Psoas muscle (tissue), 8 donors: Measurements from ENCODE around the gene KBTBD4. TPM values are rescaled to one million over a fixed set of nuclear protein-coding genes. Genes with fewer than 3 reads are reported as not detected.

ENCODE experiments used
- ATAC-seq, 4 donors: fragments of 200-7000 bp; cut with Tn5 transposase; one replicate each; pipeline ENCODE4 v1.9.1; 2020; ENCODE audit warnings: moderate library complexity in 3 of 4, mild to moderate bottlenecking in 2 of 4
- DNase-seq, 2 donors: peaks; one replicate each; pipeline ENCODE4 v3.0.0-alpha.2; 2020
- H3K27ac ChIP-seq: fragments of 200-600 bp; one replicate; pipeline ENCODE4 v1.8.0; 2022
- H3K27me3 ChIP-seq, 3 donors: fragments of 200-600 bp in 1 of 3; one replicate each; pipeline versions ENCODE4 v1.6.1 to v1.8.0; 2013 to 2022; ENCODE audit warnings: low read length in 2 of 3, mild to moderate bottlenecking in 2 of 3, moderate library complexity in 1 of 3; ENCODE audit not compliant: insufficient read depth in 3 of 3
- H3K36me3 ChIP-seq, 2 donors: fragments of 200-600 bp in 1 of 2; one replicate each; pipeline versions ENCODE4 v1.6.1 to v1.8.0; 2013 to 2022; ENCODE audit warnings: low read depth in 1 of 2, mild to moderate bottlenecking in 1 of 2, moderate library complexity in 1 of 2; ENCODE audit not compliant: insufficient read depth in 1 of 2
- H3K4me1 ChIP-seq: fragments of 200-600 bp; one replicate; pipeline ENCODE4 v1.8.0; 2022
- H3K4me3 ChIP-seq: fragments of 200-600 bp; one replicate; pipeline ENCODE4 v1.8.0; 2022; ENCODE audit warnings: mild to moderate bottlenecking
- H3K9me3 ChIP-seq: fragments of 200-600 bp; one replicate; pipeline ENCODE4 v1.8.0; 2022
- CTCF ChIP-seq: fragments of 200-600 bp; IDR thresholded peaks from one replicate; pipeline ENCODE4 v1.8.0; 2022; ENCODE audit warnings: antibody characterized with exemption
- WGBS, 3 donors: extraction: QIAGEN DNeasy Blood & Tissue Kit; methylation state at CpG; one replicate each; pipeline versions ENCODE4 v1.1.6 to v1.1.7; 2013; 5-methylcytosine and 5-hydroxymethylcytosine counted together
- intact Hi-C, 2 donors: fragments of 100-400 bp; cut with DNase I; formaldehyde crosslinking; loops; one replicate each; pipeline versions ENCODE4 v1.11.0 to v1.14.2; 2022
- long read RNA-seq, 2 donors: library from polyadenylated mRNA; unstranded; transcript quantifications; one replicate each; pipeline ENCODE4 v2.0.0, GENCODE V29; 2021
- polyA plus RNA-seq, 3 donors: library from polyadenylated mRNA; stranded (reverse); fragments of 200-250 nt; gene quantifications; one replicate each; pipeline ENCODE4 v1.2.3, GENCODE V29; 2013
- total RNA-seq, 4 donors: library from RNA; stranded (reverse); fragmentation: NEBNext Ultra II Directional in 2 of 4; extraction: Animal tissue kit (Norgen Biotek cat#: 25700) in 2 of 4; gene quantifications; one replicate each; pipeline versions ENCODE4 v1.2.1 to v1.2.4, GENCODE V29; 2021 to 2023
- donor health status: healthy with polysubstance abuse.
- donor health status: DM: no; HTN: no; CAD: no; lungs with moderate emphysema.
- donor health status: Bipolar disorder and iron deficiency.
- donor health status: healthy.
- donor health status: DM: yes; HTN: yes; CAD: no.
- donor health status: DM: no; HTN: no; CAD: no.
- donor health status: DM: no; HTN: no; CAD: no.
- donor health status: DM: yes; HTN: yes; CAD: no.

Gene KBTBD4
- total RNA-seq (10 to 100 TPM; 14.4 to 19.7 (median 17.2) TPM), polyA plus RNA-seq (10 to 100 TPM; 12.0 to 23.1 (median 19.1) TPM)
- long read RNA-seq, donor 1, transcript KBTBD4-202 (4 exons, 2,372 nt) = major isoform, 19 of 26 reads
- long read RNA-seq, donor 1, partial matches to known transcripts = 0 of 26 reads
- long read RNA-seq, donor 1, other reads (novel, unspliced or antisense) = 5 of 26 reads
- long read RNA-seq, donor 2, transcript KBTBD4-202 (4 exons, 2,372 nt) = major isoform, 66 of 82 reads
- long read RNA-seq, donor 2, transcript KBTBD4-209 (3 exons, 3,079 nt) = minor isoform, 5 of 82 reads
- long read RNA-seq, donor 2, partial matches to known transcripts = 0 of 82 reads
- long read RNA-seq, donor 2, other reads (novel, unspliced or antisense) = 10 of 82 reads

GRCh38 chr11:47578524-47579494 is at the start of gene KBTBD4, which contains the start of gene NDUFS3:
KBTBD4 (minus strand) TSS chr11:47578970; CDS start chr11:47578951, 19 bp downstream.
NDUFS3 (plus strand) TSS chr11:47579074; CDS start chr11:47579092, 18 bp downstream.
- ATAC-seq (peak; percentile 95 to 96 (median 95)), DNase-seq (peak; percentile 87 to 91)
- Histone ChIP-seq H3K4me3 (peak within 1 kb of the TSS; percentile 100), H3K9me3 (no peaks in the 10 kb centered on the region), H3K27me3 (no peaks in the 10 kb centered on the region), H3K27ac (peak within 1 kb of the TSS; percentile 89), H3K4me1 (peaks cover 28% of the 10 kb centered on the region), H3K36me3 (peaks cover 12 to 78% of the 10 kb centered on the region in 2 donors)
- no peak for TF ChIP-seq CTCF
- WGBS, 3 donors = 0% methylated on average over 69 to 72 of the region's 72 CpGs
- intact Hi-C loops = no loop called here

GRCh38 chr11:47628026-47628425 is 49.3 kb upstream of the KBTBD4 start:
- intact Hi-C loops = loop anchor here in 1 of 2 donors (5.0 kb wide), 1 partner anchor 104 kb away; no protein-coding TSS in a partner anchor
- no peak for ATAC-seq
- 94 to 96% (median 94%) methylated on average over 4 of the region's 4 CpGs for WGBS, 3 donors
- no peak for TF ChIP-seq CTCF
- no peaks in the 10 kb centered on the region for H3K9me3 ChIP-seq
- H3K36me3 ChIP-seq = peaks cover 21 to 100% of the 10 kb centered on the region in 2 donors
- no peak overlapping the region for H3K4me3 ChIP-seq
- DNase-seq = no peak
- H3K27me3 ChIP-seq = no peaks in the 10 kb centered on the region
- no peak overlapping the region for H3K27ac ChIP-seq
- H3K4me1 ChIP-seq = no peaks in the 10 kb centered on the region

GRCh38 chr11:47626234-47626633 is 47.5 kb upstream of the KBTBD4 start:
- DNase-seq (no peak), ATAC-seq (no peak)
- no peak for TF ChIP-seq CTCF
- WGBS, 3 donors = 96 to 99% (median 97%) methylated on average over 8 of the region's 8 CpGs
- H3K4me1 ChIP-seq = no peaks in the 10 kb centered on the region
- no peak overlapping the region for H3K27ac ChIP-seq
- H3K9me3 ChIP-seq = no peaks in the 10 kb centered on the region
- H3K27me3 ChIP-seq = no peaks in the 10 kb centered on the region
- H3K36me3 ChIP-seq = peaks cover 17 to 100% of the 10 kb centered on the region in 2 donors
- H3K4me3 ChIP-seq = no peak overlapping the region
- intact Hi-C loops = loop anchor here in 1 of 2 donors (5.0 kb wide), 1 partner anchor 106 kb away; no protein-coding TSS in a partner anchor

GRCh38 chr11:47620836-47621378 is 42.1 kb upstream of the KBTBD4 start:
- intact Hi-C loops = no loop called here
- no peaks in the 10 kb centered on the region for H3K27me3 ChIP-seq
- no peak overlapping the region for H3K4me3 ChIP-seq
- H3K4me1 ChIP-seq = no peaks in the 10 kb centered on the region
- no peaks in the 10 kb centered on the region for H3K9me3 ChIP-seq
- H3K27ac ChIP-seq = no peak overlapping the region
- ATAC-seq (no peak), DNase-seq (no peak)
- TF ChIP-seq CTCF = no peak
- WGBS, 3 donors = 80 to 89% (median 84%) methylated on average over 2 of the region's 2 CpGs
- peaks cover 8 to 100% of the 10 kb centered on the region in 2 donors for H3K36me3 ChIP-seq
